Lower lobe of right lung (tissue), 2 donors: ENCODE results near the gene MTF2. TPM values are rescaled to one million over a fixed set of nuclear protein-coding genes. Genes with fewer than 3 reads are reported as not detected.
A peak's percentile ranks its signal among the peaks of the same experiment; 100 is the strongest.
"Not testable (repeated sequence)": the region's sequence is repeated elsewhere in the genome, so short reads cannot be mapped to it uniquely, and the experiment has no call there.

Experiments
- ATAC-seq, 2 donors: fragments of 200-7000 bp; cut with Tn5 transposase; one replicate each; pipeline ENCODE4 v1.9.1; 2020 to 2022; ENCODE audit warnings: mild to moderate bottlenecking in 2 of 2, moderate library complexity in 2 of 2
- DNase-seq: peaks from one replicate; pipeline ENCODE4 v3.0.0-alpha.2; 2020
- H3K27ac ChIP-seq: fragments of 200-600 bp; one replicate; pipeline ENCODE4 v1.8.0; 2022
- H3K27me3 ChIP-seq: fragments of 200-600 bp; one replicate; pipeline ENCODE4 v1.8.0; 2022; ENCODE audit warnings: low read depth
- H3K36me3 ChIP-seq: fragments of 200-600 bp; one replicate; pipeline ENCODE4 v1.8.0; 2022; ENCODE audit warnings: mild to moderate bottlenecking
- H3K4me1 ChIP-seq: fragments of 200-600 bp; one replicate; pipeline ENCODE4 v1.8.0; 2022
- H3K4me3 ChIP-seq: fragments of 200-600 bp; one replicate; pipeline ENCODE4 v1.8.0; 2022; ENCODE audit warnings: mild to moderate bottlenecking
- H3K9me3 ChIP-seq: fragments of 200-600 bp; one replicate; pipeline ENCODE4 v1.8.0; 2022
- intact Hi-C: fragments of 100-400 bp; cut with DNase I; formaldehyde crosslinking; loops from one replicate; pipeline ENCODE4 v1.11.0; 2022
- long read RNA-seq: library from polyadenylated mRNA; unstranded; transcript quantifications from one replicate; pipeline ENCODE4 v2.0.0, GENCODE V29; 2021
- total RNA-seq: library from RNA; stranded (reverse); fragmentation: NEBNext Ultra II Directional; extraction: Animal tissue kit (Norgen Biotek cat#: 25700); gene quantifications from one replicate; pipeline ENCODE4 v1.2.1, GENCODE V29; 2021
- TF ChIP-seq, protein P1 (sequence below): fragments of 200-600 bp; IDR thresholded peaks from one replicate; pipeline ENCODE4 v1.8.0; 2022; ENCODE audit warnings: antibody characterized with exemption, mild to moderate bottlenecking
- donor health status: DM: no; HTN: yes; CAD: no; lungs with severe emphysema.

The MTF2 gene
- total RNA-seq, result 20.2 TPM
- long read RNA-seq, full-length matches to known transcripts, result 10 of 34 reads
- long read RNA-seq, partial matches to known transcripts, result 16 of 34 reads
- long read RNA-seq, other reads (novel, unspliced or antisense), result 8 of 34 reads

GRCh38 chr1:93078986-93079654, at the start of gene MTF2:
MTF2 (plus strand) TSS chr1:93079283; CDS start chr1:93079527, 244 bp downstream.
- Histone ChIP-seq H3K9me3 (no peaks in the 10 kb centered on the region), H3K36me3 (no peaks in the 10 kb centered on the region), H3K4me1 (peaks cover 34% of the 10 kb centered on the region), H3K27me3 (no peaks in the 10 kb centered on the region), H3K4me3 (peak within 1 kb of the TSS; percentile 82), H3K27ac (peak within 1 kb of the TSS; percentile 87)
- intact Hi-C loops, result no loop called here
- DNase-seq (peak; percentile 96), ATAC-seq (peak; percentile 98 to 99)
- TF ChIP-seq, protein P1, sequence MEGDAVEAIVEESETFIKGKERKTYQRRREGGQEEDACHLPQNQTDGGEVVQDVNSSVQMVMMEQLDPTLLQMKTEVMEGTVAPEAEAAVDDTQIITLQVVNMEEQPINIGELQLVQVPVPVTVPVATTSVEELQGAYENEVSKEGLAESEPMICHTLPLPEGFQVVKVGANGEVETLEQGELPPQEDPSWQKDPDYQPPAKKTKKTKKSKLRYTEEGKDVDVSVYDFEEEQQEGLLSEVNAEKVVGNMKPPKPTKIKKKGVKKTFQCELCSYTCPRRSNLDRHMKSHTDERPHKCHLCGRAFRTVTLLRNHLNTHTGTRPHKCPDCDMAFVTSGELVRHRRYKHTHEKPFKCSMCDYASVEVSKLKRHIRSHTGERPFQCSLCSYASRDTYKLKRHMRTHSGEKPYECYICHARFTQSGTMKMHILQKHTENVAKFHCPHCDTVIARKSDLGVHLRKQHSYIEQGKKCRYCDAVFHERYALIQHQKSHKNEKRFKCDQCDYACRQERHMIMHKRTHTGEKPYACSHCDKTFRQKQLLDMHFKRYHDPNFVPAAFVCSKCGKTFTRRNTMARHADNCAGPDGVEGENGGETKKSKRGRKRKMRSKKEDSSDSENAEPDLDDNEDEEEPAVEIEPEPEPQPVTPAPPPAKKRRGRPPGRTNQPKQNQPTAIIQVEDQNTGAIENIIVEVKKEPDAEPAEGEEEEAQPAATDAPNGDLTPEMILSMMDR, result no peak

GRCh38 chr1:93029317-93029716, 49.8 kb upstream of the MTF2 start:
- intact Hi-C loops, result no loop called here

GRCh38 chr1:93030191-93030590, 48.9 kb upstream of the MTF2 start:
- H3K36me3 ChIP-seq, H3K4me1 ChIP-seq, H3K27ac ChIP-seq, DNase-seq, H3K27me3 ChIP-seq, ATAC-seq, H3K9me3 ChIP-seq, H3K4me3 ChIP-seq, intact Hi-C loops: not testable (repeated sequence)

More at GRCh38 chr1:93029317-93029716, 49.8 kb upstream of the MTF2 start:
- H3K4me1 ChIP-seq, result no peaks in the 10 kb centered on the region
- no peaks in the 10 kb centered on the region for H3K36me3 ChIP-seq
- TF ChIP-seq, protein P1, result no peak
- no peaks in the 10 kb centered on the region for H3K9me3 ChIP-seq
- no peaks in the 10 kb centered on the region for H3K27me3 ChIP-seq
- ATAC-seq (no peak), DNase-seq (no peak)
- no peak overlapping the region for H3K4me3 ChIP-seq
- H3K27ac ChIP-seq, result no peak overlapping the region

- Histone ChIP-seq H3K27me3 (no peaks in the 10 kb centered on the region), H3K36me3 (no peaks in the 10 kb centered on the region), H3K4me3 (no peak overlapping the region), H3K4me1 (no peaks in the 10 kb centered on the region), H3K27ac (no peak overlapping the region), H3K9me3 (no peaks in the 10 kb centered on the region)
- DNase-seq (no peak), ATAC-seq (no peak)
- TF ChIP-seq, protein P1, result no peak
- intact Hi-C loops, result no loop called here
These were observed 47.4 kb upstream of the MTF2 start for GRCh38 chr1:93031711-93032110.

GRCh38 chr1:93033029-93033428, 46.1 kb upstream of the MTF2 start:
- ATAC-seq (no peak), DNase-seq (no peak)
- Histone ChIP-seq H3K36me3 (no peaks in the 10 kb centered on the region), H3K9me3 (no peaks in the 10 kb centered on the region), H3K4me3 (no peak overlapping the region), H3K27ac (no peak overlapping the region), H3K4me1 (no peaks in the 10 kb centered on the region), H3K27me3 (no peaks in the 10 kb centered on the region)
- intact Hi-C loops, result no loop called here
- TF ChIP-seq, protein P1, result no peak

DNA sequence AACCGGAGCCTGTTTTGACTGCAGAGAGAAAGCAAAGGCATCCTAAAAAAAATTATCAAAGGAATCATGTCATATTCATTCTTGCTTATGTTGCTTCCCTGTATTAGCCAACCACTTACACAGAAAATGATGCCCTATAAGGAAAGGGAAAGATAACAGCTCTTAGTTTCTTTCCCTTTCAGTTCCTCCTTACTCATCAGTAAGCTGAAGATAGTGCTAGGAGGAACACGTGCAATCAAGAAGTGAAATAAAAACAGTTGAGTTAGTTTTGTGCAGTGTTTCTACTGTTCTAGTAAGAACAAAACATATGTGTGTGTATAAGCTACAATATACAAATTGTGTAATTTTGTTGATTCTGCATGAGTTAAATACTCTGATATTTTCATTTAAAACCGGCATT, 45.3 kb upstream of the MTF2 start:
- DNase-seq (no peak), ATAC-seq (peak; percentile 45 to 73)
- intact Hi-C loops, result no loop called here

More for the DNA sequence above, 45.3 kb upstream of the MTF2 start:
- Histone ChIP-seq H3K4me3 (no peak overlapping the region), H3K27me3 (no peaks in the 10 kb centered on the region), H3K4me1 (no peaks in the 10 kb centered on the region), H3K36me3 (no peaks in the 10 kb centered on the region), H3K9me3 (no peaks in the 10 kb centered on the region), H3K27ac (no peak overlapping the region)
- TF ChIP-seq, protein P1, result no peak
